ENCODE results near the gene TCFL5. TPM values are rescaled to one million over a fixed set of nuclear protein-coding genes. Genes with fewer than 3 reads are reported as not detected.

The TCFL5 gene
- total RNA-seq, 1 experiment from 2014 or later = 15.1 TPM

- DNase-seq = no peak
- H3K36me3 ChIP-seq (ENCODE audit: control insufficient read depth, insufficient read depth, low read length) = no peaks in the 10 kb centered on the region
- no peak overlapping the region for H3K4me3 ChIP-seq (ENCODE audit: low read depth, low read length)
- Mint-ChIP-seq H3K27ac (ENCODE audit: unreplicated experiment) (no peak overlapping the region), H3K9me3 (ENCODE audit: unreplicated experiment) (no peaks in the 10 kb centered on the region), H3K4me3 (ENCODE audit: unreplicated experiment) (no peak overlapping the region), H3K36me3 (ENCODE audit: insufficient read depth, unreplicated experiment) (no peaks in the 10 kb centered on the region), H3K27me3 (ENCODE audit: insufficient read depth, unreplicated experiment) (no peaks in the 10 kb centered on the region), H3K4me1 (ENCODE audit: low read depth, unreplicated experiment) (no peaks in the 10 kb centered on the region)
- intact Hi-C loops (cut with micrococcal nuclease; ENCODE audit: unreplicated experiment) = no loop called here
- no TSS peak for BruUV-seq (replicated peaks)
- H3K9me3 ChIP-seq = no peaks in the 10 kb centered on the region
- ChIA-PET CTCF (no interaction called here), POLR2A (no interaction called here)
- H3K4me1 ChIP-seq = peaks cover 5% of the 10 kb centered on the region
- no peaks in the 10 kb centered on the region for H3K27me3 ChIP-seq (replicated peaks; ENCODE audit: control insufficient read depth, insufficient read depth, low read length)
- no peak for TF ChIP-seq CTCF (IDR thresholded peaks at IDR 0.05; ENCODE audit: insufficient read depth in 1 of 2, low read depth in 1 of 2, low read length in 1 of 2, severe bottlenecking in 1 of 2, unreplicated experiment in 1 of 2)
Observed at GRCh38 chr20:62825986-62826645, 35.5 kb downstream of the TCFL5 start.

GRCh38 chr20:62825333-62825985 lies 36.2 kb downstream of the TCFL5 start:
- ChIA-PET POLR2A (no interaction called here), CTCF (interaction anchor here (0.7 kb wide), 1 partner anchor 17 kb away, joined by 3 read pairs; no protein-coding TSS in a partner anchor)
- H3K9me3 Mint-ChIP-seq (ENCODE audit: unreplicated experiment) = no peaks in the 10 kb centered on the region
- DNase-seq = no peak
- no peaks in the 10 kb centered on the region for H3K9me3 ChIP-seq
- no peak overlapping the region for H3K27ac Mint-ChIP-seq (ENCODE audit: unreplicated experiment)
- H3K36me3 ChIP-seq (ENCODE audit: control insufficient read depth, insufficient read depth, low read length) = no peaks in the 10 kb centered on the region
- no peaks in the 10 kb centered on the region for H3K36me3 Mint-ChIP-seq (ENCODE audit: insufficient read depth, unreplicated experiment)
- H3K4me3 Mint-ChIP-seq (ENCODE audit: unreplicated experiment) = no peak overlapping the region
- H3K4me1 Mint-ChIP-seq (ENCODE audit: low read depth, unreplicated experiment) = no peaks in the 10 kb centered on the region
- TF ChIP-seq CTCF (IDR thresholded peaks at IDR 0.05; ENCODE audit: insufficient read depth in 1 of 2, low read depth in 1 of 2, low read length in 1 of 2, severe bottlenecking in 1 of 2, unreplicated experiment in 1 of 2) = no peak
- BruUV-seq (replicated peaks) = no TSS peak
- H3K4me3 ChIP-seq (ENCODE audit: low read depth, low read length) = no peak overlapping the region
- intact Hi-C loops (cut with micrococcal nuclease; ENCODE audit: unreplicated experiment) = no loop called here
- H3K4me1 ChIP-seq = peaks cover 5% of the 10 kb centered on the region
- H3K27me3 Mint-ChIP-seq (ENCODE audit: insufficient read depth, unreplicated experiment) = no peaks in the 10 kb centered on the region
- no peaks in the 10 kb centered on the region for H3K27me3 ChIP-seq (replicated peaks; ENCODE audit: control insufficient read depth, insufficient read depth, low read length)

- no peaks in the 10 kb centered on the region for H3K9me3 ChIP-seq
- H3K4me1 ChIP-seq = peaks cover 5% of the 10 kb centered on the region
- H3K4me3 ChIP-seq (ENCODE audit: low read depth, low read length) = no peak overlapping the region
- no peak overlapping the region for H3K27ac Mint-ChIP-seq (ENCODE audit: unreplicated experiment)
- H3K4me3 Mint-ChIP-seq (ENCODE audit: unreplicated experiment) = no peak overlapping the region
- no peak for DNase-seq
- TF ChIP-seq CTCF (IDR thresholded peaks at IDR 0.05; ENCODE audit: insufficient read depth in 1 of 2, low read depth in 1 of 2, low read length in 1 of 2, severe bottlenecking in 1 of 2, unreplicated experiment in 1 of 2) = no peak
- ChIA-PET POLR2A (no interaction called here), CTCF (interaction anchor here (0.5 to 0.7 kb wide), 2 partner anchors 16 to 684 kb away, joined by 3 to 4 read pairs; no protein-coding TSS in a partner anchor)
- no peaks in the 10 kb centered on the region for H3K36me3 ChIP-seq (ENCODE audit: control insufficient read depth, insufficient read depth, low read length)
- BruUV-seq (replicated peaks) = no TSS peak
- no peaks in the 10 kb centered on the region for H3K9me3 Mint-ChIP-seq (ENCODE audit: unreplicated experiment)
- intact Hi-C loops (cut with micrococcal nuclease; ENCODE audit: unreplicated experiment) = no loop called here
- H3K27me3 ChIP-seq (replicated peaks; ENCODE audit: control insufficient read depth, insufficient read depth, low read length) = no peaks in the 10 kb centered on the region
- no peaks in the 10 kb centered on the region for H3K36me3 Mint-ChIP-seq (ENCODE audit: insufficient read depth, unreplicated experiment)
- no peaks in the 10 kb centered on the region for H3K27me3 Mint-ChIP-seq (ENCODE audit: insufficient read depth, unreplicated experiment)
- no peaks in the 10 kb centered on the region for H3K4me1 Mint-ChIP-seq (ENCODE audit: low read depth, unreplicated experiment)
Observed at GRCh38 chr20:62824476-62825332, 36.9 kb downstream of the TCFL5 start.

Measured in Caco-2 (cell line).